Right renal cortex interstitium (tissue), 3 donors: ENCODE data around the gene RTN4RL1. TPM values are rescaled to one million over a fixed set of nuclear protein-coding genes. Genes with fewer than 3 reads are reported as not detected.
"Not testable (repeated sequence)": the region's sequence is repeated elsewhere in the genome, so short reads cannot be mapped to it uniquely, and the experiment has no call there.

Experiments used
- DNase-seq, 3 donors: peaks; one replicate each; pipeline ENCODE4 v3.0.0-alpha.2; 2013; ENCODE audit warnings: low read depth in 3 of 3, low spot score in 2 of 3
- polyA plus RNA-seq, 3 donors: library from polyadenylated mRNA; unstranded; fragments of 120-200 nt; gene quantifications; one replicate each; pipeline ENCODE4 v1.2.1, GENCODE V29; 2013; ENCODE audit not compliant: insufficient read length in 3 of 3

RTN4RL1 gene
- polyA plus RNA-seq, 3 donors = 0.72 to 1.8 (median 1.3) TPM

- DNase-seq = no peak
These were observed 2.5 kb upstream of the RTN4RL1 start for GRCh38 chr17:2027528-2028233.

- no peak for DNase-seq
These were observed 632 bp upstream of the RTN4RL1 start for GRCh38 chr17:2025622-2026309.

GRCh38 chr17:2024572-2025219, 438 bp downstream of the RTN4RL1 start:
- DNase-seq = no peak

GRCh38 chr17:2023692-2024571, 1.2 kb downstream of the RTN4RL1 start:
- DNase-seq = no peak

GRCh38 chr17:2023256-2023655, 1.9 kb downstream of the RTN4RL1 start:
- DNase-seq = no peak

GRCh38 chr17:2022647-2023240, 2.4 kb downstream of the RTN4RL1 start:
- DNase-seq = no peak

- DNase-seq = no peak
These were observed 4.4 kb downstream of the RTN4RL1 start for GRCh38 chr17:2020721-2021120.

GRCh38 chr17:2019723-2020122, 5.4 kb downstream of the RTN4RL1 start:
- DNase-seq = no peak

- DNase-seq = no peak
These were observed 6.2 kb downstream of the RTN4RL1 start for GRCh38 chr17:2018716-2019510.

- DNase-seq = no peak
These were observed 7.7 kb downstream of the RTN4RL1 start for GRCh38 chr17:2017274-2017941.

GRCh38 chr17:2016494-2016893, 8.6 kb downstream of the RTN4RL1 start:
- no peak for DNase-seq

- no peak for DNase-seq
These were observed 9.8 kb downstream of the RTN4RL1 start for GRCh38 chr17:2015314-2015713.

- no peak for DNase-seq
These were observed 11.2 kb downstream of the RTN4RL1 start for GRCh38 chr17:2013994-2014317.

- not testable (repeated sequence) for DNase-seq
These were observed 11.7 kb downstream of the RTN4RL1 start for GRCh38 chr17:2013220-2013993.

GRCh38 chr17:2012499-2012898, 12.6 kb downstream of the RTN4RL1 start:
- DNase-seq = no peak

- DNase-seq = no peak
These were observed 13.4 kb downstream of the RTN4RL1 start for GRCh38 chr17:2011411-2012371.

- DNase-seq = no peak
These were observed 15.4 kb downstream of the RTN4RL1 start for GRCh38 chr17:2009737-2010136.
